Neural cell (in vitro differentiated cells): ENCODE data around the gene ITGB4. TPM values are rescaled to one million over a fixed set of nuclear protein-coding genes. Genes with fewer than 3 reads are reported as not detected.

Experiments
- H2AFZ ChIP-seq: fragments of 200-600, 300-800 bp; sonication (generic), shearing (Covaris generic); 2 replicates; pipeline ENCODE4 v1.6.0; 2014; ENCODE audit warnings: low read depth, mild to moderate bottlenecking, antibody characterized with exemption, low read length, moderate library complexity
- H3F3A ChIP-seq: fragments of 200-600 bp; shearing (Covaris generic); 2 replicates; pipeline ENCODE4 v1.6.1; 2016; ENCODE audit warnings: mild to moderate bottlenecking, moderate library complexity, mixed read lengths, antibody characterized with exemption, low read length; ENCODE audit not compliant: insufficient read depth, poor library complexity, severe bottlenecking
- H3K27ac ChIP-seq: fragments of 200-600, 300-800 bp; sonication (generic), shearing (Covaris generic); 2 replicates; pipeline ENCODE4 v1.5.1; 2014; ENCODE audit warnings: mild to moderate bottlenecking, low read length, moderate library complexity
- H3K27me3 ChIP-seq: fragments of 300-800, 200-600 bp; sonication (generic), shearing (Covaris generic); 2 replicates; pipeline ENCODE4 v1.6.0; 2014; ENCODE audit warnings: mild to moderate bottlenecking, low read depth, low read length, moderate library complexity; ENCODE audit not compliant: insufficient read depth
- H3K36me3 ChIP-seq: fragments of 300-800, 200-600 bp; sonication (generic), shearing (Covaris generic); 2 replicates; pipeline ENCODE4 v1.5.1; 2014; ENCODE audit warnings: mild to moderate bottlenecking, antibody characterized with exemption, low read length, moderate library complexity; ENCODE audit not compliant: insufficient read depth
- H3K4me2 ChIP-seq: fragments of 300-800, 200-600 bp; sonication (generic), shearing (Covaris generic); 2 replicates; pipeline ENCODE4 v1.6.0; 2014; ENCODE audit warnings: mild to moderate bottlenecking, low read length
- H3K4me3 ChIP-seq: fragments of 300-800, 200-600 bp; sonication (generic), shearing (Covaris generic); 2 replicates; pipeline ENCODE4 v1.5.1; 2014; ENCODE audit warnings: mild to moderate bottlenecking, low read length, moderate library complexity
- H3K79me2 ChIP-seq: fragments of 200-600 bp; shearing (Covaris generic); replicated peaks from 2 replicates; pipeline ENCODE4 v1.6.0; 2014; ENCODE audit warnings: mild to moderate bottlenecking, low read length, moderate library complexity; ENCODE audit not compliant: insufficient read depth
- H3K9ac ChIP-seq: fragments of 300-800, 200-600 bp; sonication (generic), shearing (Covaris generic); 2 replicates; pipeline ENCODE4 v1.6.1; 2016; ENCODE audit warnings: mild to moderate bottlenecking, low read length, mixed read lengths
- H3K9me2 ChIP-seq: fragments of 200-600 bp; shearing (Covaris generic); 2 replicates; pipeline ENCODE4 v1.6.1; 2016; ENCODE audit warnings: mild to moderate bottlenecking, low read length, mixed read lengths; ENCODE audit not compliant: insufficient read depth
- H3K9me3 ChIP-seq: fragments of 200-600, 300-800 bp; sonication (generic), shearing (Covaris generic); 2 replicates; pipeline ENCODE4 v1.6.1; 2016; ENCODE audit warnings: mild to moderate bottlenecking, mixed run types, low read length, moderate library complexity, mixed read lengths
- H4K20me1 ChIP-seq: fragments of 200-600 bp; shearing (Covaris generic); 2 replicates; pipeline ENCODE4 v1.6.1; 2016; ENCODE audit warnings: mild to moderate bottlenecking, mixed run types; ENCODE audit not compliant: insufficient read depth
- EP300 ChIP-seq: fragments of 450-650 bp; conservative IDR thresholded peaks from 2 replicates; pipeline ENCODE4 v1.6.1; 2014; ENCODE audit warnings: antibody characterized with exemption, mild to moderate bottlenecking, moderate library complexity; ENCODE audit not compliant: poor library complexity, severe bottlenecking
- EZH2 ChIP-seq: fragments of 200-600, 300-800 bp; shearing (Covaris generic), sonication (generic); IDR thresholded peaks from 2 replicates; pipeline ENCODE4 v1.6.1; 2014; ENCODE audit warnings: antibody characterized with exemption, low read length, borderline replicate concordance, mild to moderate bottlenecking; ENCODE audit not compliant: insufficient read depth, poor library complexity, severe bottlenecking
- MXI1 ChIP-seq: fragments of 450-650 bp; conservative IDR thresholded peaks from 2 replicates; pipeline ENCODE4 v1.6.1; 2014; ENCODE audit warnings: antibody characterized with exemption, mild to moderate bottlenecking; ENCODE audit not compliant: poor library complexity, severe bottlenecking
- POLR2AphosphoS5 ChIP-seq: IDR thresholded peaks from 2 replicates; pipeline ENCODE4 v1.6.1; 2012
- RAD21 ChIP-seq: fragments of 450-650 bp; conservative IDR thresholded peaks from 2 replicates; pipeline ENCODE4 v1.6.1; 2014; ENCODE audit warnings: antibody characterized with exemption, mild to moderate bottlenecking, moderate library complexity
- SMC3 ChIP-seq: fragments of 450-650 bp; conservative IDR thresholded peaks from 2 replicates; pipeline ENCODE4 v1.6.1; 2014; ENCODE audit warnings: antibody characterized with exemption, mild to moderate bottlenecking, moderate library complexity; ENCODE audit not compliant: poor library complexity
- TAF1 ChIP-seq: IDR thresholded peaks from 2 replicates; pipeline ENCODE4 v1.6.1; 2012; ENCODE audit warnings: low read depth
- polyA plus RNA-seq: library from polyadenylated mRNA; depleted of rRNA; stranded (reverse); fragments of >200 nt; gene quantifications from 2 replicates; pipeline ENCODE4 v1.2.3, GENCODE V29; 2014
- TF ChIP-seq, protein P1 (sequence below): fragments of 450-650 bp; IDR thresholded peaks from 2 replicates; pipeline ENCODE4 v1.5.1; 2014; ENCODE audit warnings: antibody characterized with exemption, mild to moderate bottlenecking, moderate library complexity; ENCODE audit not compliant: poor library complexity, severe bottlenecking
- TF ChIP-seq, protein P2 (sequence below): IDR thresholded peaks from 2 replicates; pipeline ENCODE4 v1.6.1; 2012; ENCODE audit warnings: borderline replicate concordance

ITGB4 gene
- polyA plus RNA-seq, 1 donor from 2014 or later, result not detected

DNA sequence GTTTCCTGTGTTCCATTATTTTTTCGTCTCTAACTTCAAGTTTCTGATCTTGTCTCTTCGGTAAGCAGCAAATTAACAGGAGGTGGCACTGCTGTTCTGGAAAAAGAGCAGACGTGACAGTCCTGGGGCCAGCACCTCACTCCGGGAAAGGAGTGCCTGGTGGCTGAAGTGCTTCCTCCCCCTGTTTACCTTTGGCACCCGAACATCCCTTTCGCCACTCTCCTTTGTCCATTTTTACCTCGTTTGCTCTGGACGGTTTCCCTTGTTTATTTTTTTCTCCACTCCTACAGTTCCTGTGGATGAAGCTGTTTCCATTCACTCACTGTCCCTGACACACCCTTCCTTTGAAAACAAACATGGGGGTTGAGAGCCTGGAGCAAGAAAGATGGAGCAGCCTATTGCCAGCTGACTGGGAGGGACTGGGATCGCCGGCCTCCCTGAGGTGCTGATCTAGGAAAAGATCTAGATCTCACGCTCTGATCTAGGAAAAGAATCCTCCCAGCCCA lies 41.5 kb upstream of the ITGB4 start:
- H3K4me3 ChIP-seq, result no peak overlapping the region
- TF ChIP-seq POLR2AphosphoS5 (no peak), MXI1 (no peak), SMC3 (no peak), EZH2 (no peak), TAF1 (no peak), EP300 (no peak), RAD21 (no peak)
- TF ChIP-seq, protein P1, sequence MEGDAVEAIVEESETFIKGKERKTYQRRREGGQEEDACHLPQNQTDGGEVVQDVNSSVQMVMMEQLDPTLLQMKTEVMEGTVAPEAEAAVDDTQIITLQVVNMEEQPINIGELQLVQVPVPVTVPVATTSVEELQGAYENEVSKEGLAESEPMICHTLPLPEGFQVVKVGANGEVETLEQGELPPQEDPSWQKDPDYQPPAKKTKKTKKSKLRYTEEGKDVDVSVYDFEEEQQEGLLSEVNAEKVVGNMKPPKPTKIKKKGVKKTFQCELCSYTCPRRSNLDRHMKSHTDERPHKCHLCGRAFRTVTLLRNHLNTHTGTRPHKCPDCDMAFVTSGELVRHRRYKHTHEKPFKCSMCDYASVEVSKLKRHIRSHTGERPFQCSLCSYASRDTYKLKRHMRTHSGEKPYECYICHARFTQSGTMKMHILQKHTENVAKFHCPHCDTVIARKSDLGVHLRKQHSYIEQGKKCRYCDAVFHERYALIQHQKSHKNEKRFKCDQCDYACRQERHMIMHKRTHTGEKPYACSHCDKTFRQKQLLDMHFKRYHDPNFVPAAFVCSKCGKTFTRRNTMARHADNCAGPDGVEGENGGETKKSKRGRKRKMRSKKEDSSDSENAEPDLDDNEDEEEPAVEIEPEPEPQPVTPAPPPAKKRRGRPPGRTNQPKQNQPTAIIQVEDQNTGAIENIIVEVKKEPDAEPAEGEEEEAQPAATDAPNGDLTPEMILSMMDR, result no peak
- TF ChIP-seq, protein P2, sequence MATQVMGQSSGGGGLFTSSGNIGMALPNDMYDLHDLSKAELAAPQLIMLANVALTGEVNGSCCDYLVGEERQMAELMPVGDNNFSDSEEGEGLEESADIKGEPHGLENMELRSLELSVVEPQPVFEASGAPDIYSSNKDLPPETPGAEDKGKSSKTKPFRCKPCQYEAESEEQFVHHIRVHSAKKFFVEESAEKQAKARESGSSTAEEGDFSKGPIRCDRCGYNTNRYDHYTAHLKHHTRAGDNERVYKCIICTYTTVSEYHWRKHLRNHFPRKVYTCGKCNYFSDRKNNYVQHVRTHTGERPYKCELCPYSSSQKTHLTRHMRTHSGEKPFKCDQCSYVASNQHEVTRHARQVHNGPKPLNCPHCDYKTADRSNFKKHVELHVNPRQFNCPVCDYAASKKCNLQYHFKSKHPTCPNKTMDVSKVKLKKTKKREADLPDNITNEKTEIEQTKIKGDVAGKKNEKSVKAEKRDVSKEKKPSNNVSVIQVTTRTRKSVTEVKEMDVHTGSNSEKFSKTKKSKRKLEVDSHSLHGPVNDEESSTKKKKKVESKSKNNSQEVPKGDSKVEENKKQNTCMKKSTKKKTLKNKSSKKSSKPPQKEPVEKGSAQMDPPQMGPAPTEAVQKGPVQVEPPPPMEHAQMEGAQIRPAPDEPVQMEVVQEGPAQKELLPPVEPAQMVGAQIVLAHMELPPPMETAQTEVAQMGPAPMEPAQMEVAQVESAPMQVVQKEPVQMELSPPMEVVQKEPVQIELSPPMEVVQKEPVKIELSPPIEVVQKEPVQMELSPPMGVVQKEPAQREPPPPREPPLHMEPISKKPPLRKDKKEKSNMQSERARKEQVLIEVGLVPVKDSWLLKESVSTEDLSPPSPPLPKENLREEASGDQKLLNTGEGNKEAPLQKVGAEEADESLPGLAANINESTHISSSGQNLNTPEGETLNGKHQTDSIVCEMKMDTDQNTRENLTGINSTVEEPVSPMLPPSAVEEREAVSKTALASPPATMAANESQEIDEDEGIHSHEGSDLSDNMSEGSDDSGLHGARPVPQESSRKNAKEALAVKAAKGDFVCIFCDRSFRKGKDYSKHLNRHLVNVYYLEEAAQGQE, result no peak
- H3K79me2 ChIP-seq, result peaks cover 8% of the 10 kb centered on the region
- no peaks in the 10 kb centered on the region for H3K36me3 ChIP-seq
- H3K27me3 ChIP-seq, result no peaks in the 10 kb centered on the region
- H3F3A ChIP-seq, result no peaks in the 10 kb centered on the region
- no peaks in the 10 kb centered on the region for H3K9me3 ChIP-seq
- no peaks in the 10 kb centered on the region for H3K9me2 ChIP-seq
- no peak overlapping the region for H3K9ac ChIP-seq
- no peaks in the 10 kb centered on the region for H4K20me1 ChIP-seq
- no peak overlapping the region for H3K27ac ChIP-seq
- H3K4me2 ChIP-seq, result no peak overlapping the region
- no peak overlapping the region for H2AFZ ChIP-seq

DNA sequence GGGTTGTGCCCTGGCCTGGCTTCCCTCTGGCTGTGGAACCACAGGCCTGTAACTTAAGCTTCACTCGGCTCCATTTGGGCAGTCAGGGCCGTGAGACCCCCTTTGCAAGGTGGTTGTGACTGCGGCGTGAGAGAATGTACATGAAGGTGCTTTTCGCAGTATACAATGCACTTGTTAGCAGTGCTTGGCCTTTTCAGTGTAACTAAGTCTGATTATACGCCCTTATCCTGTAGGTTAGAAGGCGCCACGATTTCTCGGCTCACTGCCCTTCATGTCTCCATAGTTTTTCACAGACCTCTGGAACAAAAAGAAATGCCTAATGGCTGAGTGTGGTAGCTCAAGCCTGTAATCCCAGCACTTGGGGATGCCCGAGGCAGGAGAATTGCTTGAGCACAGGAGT lies 40.8 kb upstream of the ITGB4 start:
- H3K27ac ChIP-seq, result no peak overlapping the region
- no peak for TF ChIP-seq RAD21
- TF ChIP-seq, protein P1, result no peak
- TF ChIP-seq, protein P2, result no peak
- no peak for TF ChIP-seq EP300
- no peak for TF ChIP-seq TAF1
- no peak for TF ChIP-seq SMC3
- no peak overlapping the region for H3K9ac ChIP-seq

More for the DNA sequence above, 40.8 kb upstream of the ITGB4 start:
- Histone ChIP-seq H3K9me2 (no peaks in the 10 kb centered on the region), H2AFZ (no peak overlapping the region), H3K4me3 (no peak overlapping the region), H3K36me3 (no peaks in the 10 kb centered on the region), H4K20me1 (no peaks in the 10 kb centered on the region), H3K27me3 (no peaks in the 10 kb centered on the region), H3K4me2 (no peak overlapping the region), H3F3A (no peaks in the 10 kb centered on the region), H3K9me3 (no peaks in the 10 kb centered on the region), H3K79me2 (peaks cover 8% of the 10 kb centered on the region)
